HCT116 (cell line): ENCODE measurements around the gene COMMD1. TPM values are rescaled to one million over a fixed set of nuclear protein-coding genes. Genes with fewer than 3 reads are reported as not detected.

Experiments
- ATAC-seq: fragments of 200-7000 bp; cut with Tn5 transposase; 2 replicates; pipeline ENCODE4 v1.9.1; 2020; ENCODE audit warnings: mild to moderate bottlenecking, moderate library complexity
- BruUV-seq: library from RNA; stranded (reverse); fragments of 400-500 nt; replicated peaks from 2 replicates; lab custom pipeline; 2021; lab: Mats Ljungman, UMichigan
- CTCF ChIA-PET: fragments of 300-600 bp; sonication (Branson Sonifier 250); formaldehyde crosslinking; loops from one replicate; lab custom pipeline; 2021; ENCODE audit warnings: antibody characterized with exemption; lab: Charles Lee
- POLR2A ChIA-PET: fragments of 300-600, 350-600 bp; sonication (Branson Sonifier 250); formaldehyde crosslinking; loops from one replicate; lab custom pipeline; 2021; ENCODE audit warnings: antibody characterized with exemption; lab: Charles Lee
- RAD21 ChIA-PET, 2 experiments: fragments of 300-600 bp; sonication (Branson Sonifier 250); formaldehyde crosslinking; loops; one replicate each; lab custom pipeline; 2023; ENCODE audit warnings: low total read pairs in 2 of 2; ENCODE audit not compliant: uncharacterized antibody in 2 of 2, unreplicated experiment in 2 of 2, low non-redundant PET in 1 of 2; lab: Charles Lee
- DNase-seq: peaks from one replicate; pipeline ENCODE4 v3.0.0-alpha.2; 2010; ENCODE audit warnings: low read depth, low spot score
- H2AFZ ChIP-seq: fragments of 200-600 bp; shearing (Covaris generic), sonication (generic); 2 replicates; pipeline ENCODE4 v1.6.1; 2017; ENCODE audit warnings: low read depth, mixed run types, mixed read lengths, antibody characterized with exemption, low read length; ENCODE audit not compliant: poor library complexity, severe bottlenecking
- H3K27ac ChIP-seq: 2 replicates; pipeline ENCODE4 v1.5.1; 2012; ENCODE audit warnings: low read depth, low read length
- H3K27me3 ChIP-seq: fragments of 200-600 bp; sonication (generic); 2 replicates; pipeline ENCODE4 v1.6.1; 2016; ENCODE audit warnings: mixed run types, low read length, mixed read lengths; ENCODE audit not compliant: insufficient read depth
- H3K36me3 ChIP-seq, 2 experiments: fragments of 200-500 bp in 1 of 2; fragments of 200-600 bp in 1 of 2; sonication (Bioruptor generic) in 1 of 2; sonication (generic) in 1 of 2; 2 replicates each; pipeline versions ENCODE4 v1.5.1 to v1.6.1; 2014 to 2016; ENCODE audit warnings: low read length in 2 of 2, inconsistent platforms in 1 of 2, mixed read lengths in 1 of 2, mixed run types in 1 of 2; ENCODE audit not compliant: insufficient read depth in 2 of 2, control insufficient read depth in 1 of 2
- H3K4me1 ChIP-seq, 2 experiments: fragments of 200-600 bp in 1 of 2; sonication (generic) in 1 of 2; 2 replicates each; pipeline versions ENCODE4 v1.5.1 to v1.6.1; 2012 to 2017; ENCODE audit warnings: low read length in 2 of 2, inconsistent platforms in 1 of 2, mild to moderate bottlenecking in 1 of 2, mixed read lengths in 1 of 2, mixed run types in 1 of 2, moderate library complexity in 1 of 2; ENCODE audit not compliant: insufficient read depth in 2 of 2, control insufficient read depth in 1 of 2
- H3K4me2 ChIP-seq: fragments of 200-600 bp; sonication (generic); 2 replicates; pipeline ENCODE4 v1.6.1; 2017; ENCODE audit warnings: mixed run types, low read length, mixed read lengths
- H3K4me3 ChIP-seq, 2 experiments: fragments of 200-600 bp in 1 of 2; sonication (generic) in 1 of 2; replicated peaks in 1 of 2; 2 replicates each; pipeline ENCODE4 v1.5.1; 2011 to 2016; ENCODE audit warnings: low read length in 2 of 2, control low read depth in 1 of 2, low read depth in 1 of 2, mild to moderate bottlenecking in 1 of 2, mixed read lengths in 1 of 2, mixed run types in 1 of 2
- H3K79me2 ChIP-seq: fragments of 200-600 bp; sonication (generic); 2 replicates; pipeline ENCODE4 v1.6.1; 2017; ENCODE audit warnings: mild to moderate bottlenecking, mixed run types, low read length, moderate library complexity, mixed read lengths; ENCODE audit not compliant: insufficient read depth
- H3K9ac ChIP-seq: fragments of 200-600 bp; sonication (generic); 2 replicates; pipeline ENCODE4 v1.6.1; 2016; ENCODE audit warnings: low read length, mixed read lengths
- H3K9me2 ChIP-seq: fragments of 200-600 bp; sonication (generic), shearing (Covaris generic); 2 replicates; pipeline ENCODE4 v1.6.1; 2017; ENCODE audit warnings: mixed run types, mild to moderate bottlenecking, moderate library complexity; ENCODE audit not compliant: insufficient read depth
- H3K9me3 ChIP-seq, 2 experiments: fragments of 200-500 bp in 1 of 2; fragments of 200-600 bp in 1 of 2; sonication (Bioruptor generic) in 1 of 2; sonication (generic) in 1 of 2; 2 replicates each; pipeline ENCODE4 v1.6.1; 2014 to 2017; ENCODE audit warnings: low read length in 2 of 2, mixed read lengths in 2 of 2, inconsistent platforms in 1 of 2, low read depth in 1 of 2, mild to moderate bottlenecking in 1 of 2, mixed run types in 1 of 2, moderate library complexity in 1 of 2; ENCODE audit not compliant: control insufficient read depth in 1 of 2, insufficient read depth in 1 of 2
- H4K20me1 ChIP-seq: fragments of 200-600 bp; sonication (generic), shearing (Covaris generic); 2 replicates; pipeline ENCODE4 v1.6.1; 2017; ENCODE audit warnings: mixed run types, mild to moderate bottlenecking, moderate library complexity; ENCODE audit not compliant: insufficient read depth
- CBX3 ChIP-seq: IDR thresholded peaks from 2 replicates; pipeline ENCODE4 v1.6.1; 2012; ENCODE audit warnings: low read depth
- CTCF ChIP-seq, 3 experiments: fragments of 200-600 bp in 1 of 3; sonication (generic) in 1 of 3; IDR thresholded peaks in 2 of 3; conservative IDR thresholded peaks in 1 of 3; 2 replicates each; pipeline ENCODE4 v1.5.1; 2012 to 2017; ENCODE audit warnings: low read depth in 2 of 3, low read length in 2 of 3, antibody characterized with exemption in 1 of 3, borderline replicate concordance in 1 of 3, control low read depth in 1 of 3, mild to moderate bottlenecking in 1 of 3, mixed read lengths in 1 of 3, mixed run types in 1 of 3, moderate library complexity in 1 of 3; ENCODE audit not compliant: insufficient read depth in 1 of 3
- ELF1 ChIP-seq: IDR thresholded peaks from 2 replicates; pipeline ENCODE4 v1.6.1; 2012; ENCODE audit warnings: low read depth, borderline replicate concordance
- EZH2phosphoT487 ChIP-seq: fragments of 200-600 bp; IDR thresholded peaks from 2 replicates; pipeline ENCODE4 v1.6.1; 2018; ENCODE audit warnings: antibody characterized with exemption, borderline replicate concordance
- FOSL1 ChIP-seq: IDR thresholded peaks from 2 replicates; pipeline ENCODE4 v1.6.1; 2012; ENCODE audit warnings: low read depth
- JUND ChIP-seq: IDR thresholded peaks from 2 replicates; pipeline ENCODE4 v1.6.1; 2012
- MAX ChIP-seq: IDR thresholded peaks from 2 replicates; pipeline ENCODE4 v1.6.1; 2012
- REST ChIP-seq: IDR thresholded peaks from 2 replicates; pipeline ENCODE4 v1.6.1; 2012; ENCODE audit warnings: low read depth
- SIN3A ChIP-seq: IDR thresholded peaks from 2 replicates; pipeline ENCODE4 v1.6.1; 2012; ENCODE audit warnings: low read depth
- SP1 ChIP-seq: IDR thresholded peaks from 2 replicates; pipeline ENCODE4 v1.6.1; 2012; ENCODE audit warnings: low read depth
- YY1 ChIP-seq: IDR thresholded peaks from 2 replicates; pipeline ENCODE4 v1.6.1; 2011; ENCODE audit warnings: low read length, low read depth, moderate library complexity, mild to moderate bottlenecking; ENCODE audit not compliant: insufficient replicate concordance; ENCODE audit errors: extremely low read depth
- ZBTB33 ChIP-seq: IDR thresholded peaks from 2 replicates; pipeline ENCODE4 v1.6.1; 2011; ENCODE audit warnings: mild to moderate bottlenecking, low read length, moderate library complexity; ENCODE audit not compliant: insufficient replicate concordance; ENCODE audit errors: extremely low read depth
- ZFX ChIP-seq: fragments of 450-650 bp; IDR thresholded peaks from 2 replicates; pipeline ENCODE4 v1.6.1; 2017
- ZNF274 ChIP-seq: fragments of 200-500 bp; sonication (Bioruptor generic); IDR thresholded peaks from 2 replicates; pipeline ENCODE4 v1.6.1; 2014; ENCODE audit warnings: mild to moderate bottlenecking, low read depth, low read length, inconsistent platforms
- intact Hi-C: fragments of 100-400 bp; cut with micrococcal nuclease; formaldehyde crosslinking; loops from 2 replicates; pipeline ENCODE4 v1.10.0; 2022
- total RNA-seq: library from RNA; stranded (reverse); gene quantifications from one replicate; pipeline ENCODE4 v1.2.1, GENCODE V29; 2021; ENCODE audit not compliant: unreplicated experiment

Gene COMMD1
- total RNA-seq, 1 experiment from 2014 or later: 16.1 TPM

- peak overlapping the region; percentile 97 for H3K4me2 ChIP-seq
- peak overlapping the region; percentile 93 for H3K27ac ChIP-seq
- RAD21 ChIA-PET: no interaction called here
- no peaks in the 10 kb centered on the region for H3K9me2 ChIP-seq
- CTCF ChIA-PET: no interaction called here
- peaks cover 0 to 18% of the 10 kb centered on the region in 2 experiments; a peak in 3 of 4 replicates for H3K4me1 ChIP-seq
- no peaks in the 10 kb centered on the region for H3K9me3 ChIP-seq
- TF ChIP-seq SIN3A (no peak), JUND (no peak), EZH2phosphoT487 (no peak), ZBTB33 (no peak), ZFX (no peak), REST (no peak), YY1 (no peak), CTCF (IDR thresholded peaks at IDR 0.05 in 2 of 3, conservative IDR thresholded peaks at IDR 0.05 in 1 of 3; ENCODE audit: borderline replicate concordance in 1 of 3, insufficient read depth in 1 of 3, low read depth in 2 of 3, low read length in 2 of 3) (no peak), ELF1 (no peak), SP1 (no peak), ZNF274 (no peak), CBX3 (no peak), MAX (no peak), FOSL1 (no peak)
- peaks cover 16 to 34% of the 10 kb centered on the region in 2 experiments for H3K36me3 ChIP-seq
- ATAC-seq (no peak), DNase-seq (no peak)
- POLR2A ChIA-PET: interaction anchor here (1.0 kb wide), 1 partner anchor 34 kb away, joined by 3 read pairs; the partner anchor contains the start of gene FAM161A
- H4K20me1 ChIP-seq: peaks cover 16% of the 10 kb centered on the region; the same call in 1 of the 2 replicates
- H3K4me3 ChIP-seq: peak overlapping the region; percentile 95 to 100
- intact Hi-C loops: no loop called here
- no TSS peak for BruUV-seq
- H3K27me3 ChIP-seq: no peaks in the 10 kb centered on the region
- H3K9ac ChIP-seq: peak overlapping the region; percentile 96
- peaks cover 66% of the 10 kb centered on the region for H3K79me2 ChIP-seq
- H2AFZ ChIP-seq: no peak overlapping the region
These were observed 17.7 kb upstream of the COMMD1 start for GRCh38 chr2:61887717-61888266.
